GM12878 (cell line): Measurements from ENCODE around the gene PACS2. TPM values are rescaled to one million over a fixed set of nuclear protein-coding genes. Genes with fewer than 3 reads are reported as not detected.

Source experiments
- ATAC-seq: fragments of 200-7000 bp; cut with Tn5 transposase; 3 replicates; pipeline ENCODE4 v1.9.1; 2020; ENCODE audit warnings: mild to moderate bottlenecking, moderate library complexity
- BruUV-seq: library from RNA; stranded (reverse); fragments of 400-500 nt; replicated peaks from 2 replicates; lab custom pipeline; 2021; lab: Mats Ljungman, UMichigan
- CTCF ChIA-PET: fragments of 300-600 bp; sonication (Branson Sonifier 250); formaldehyde crosslinking; extraction: SDS; loops from one replicate; lab custom pipeline; 2021; ENCODE audit warnings: inconsistent platforms; lab: Yijun Ruan, JAX
- POLR2A ChIA-PET: fragments of 350-600 bp; formaldehyde crosslinking; extraction: SDS; loops from one replicate; lab custom pipeline; 2021; ENCODE audit warnings: inconsistent platforms; lab: Charles Lee
- RAD21 ChIA-PET: fragments of 300-600 bp; sonication (Branson Sonifier 250); formaldehyde crosslinking; loops from one replicate; lab custom pipeline; 2023; ENCODE audit warnings: antibody characterized with exemption; ENCODE audit not compliant: unreplicated experiment; lab: Charles Lee
- SMC1A ChIA-PET: fragments of 300-600 bp; sonication (Branson Sonifier 250); formaldehyde crosslinking; loops from one replicate; lab custom pipeline; 2023; ENCODE audit not compliant: unreplicated experiment, uncharacterized antibody; lab: Charles Lee
- DNase-seq: peaks from one replicate; pipeline ENCODE4 v3.0.0-alpha.2; 2011; ENCODE audit warnings: low read depth, low spot score
- FAIRE-seq: peaks from 3 replicates; lab custom pipeline; 2011; peaks lifted over from hg19 to GRCh38; lab: Jason Lieb, UNC
- H2AFZ ChIP-seq: 2 replicates; pipeline ENCODE4 v1.6.0; 2011; ENCODE audit warnings: low read depth, low read length, control low read depth; ENCODE audit not compliant: control insufficient read depth
- H3K27ac ChIP-seq: 2 replicates; pipeline ENCODE4 v1.5.1; 2011; ENCODE audit warnings: control low read depth; ENCODE audit not compliant: control insufficient read depth, insufficient read depth
- H3K27me3 ChIP-seq, 2 experiments: replicated peaks in 1 of 2; 2 replicates each; pipeline versions ENCODE4 v1.6.0 to v1.6.1; 2011; ENCODE audit warnings: low read length in 1 of 2; ENCODE audit not compliant: control insufficient read depth in 2 of 2, insufficient read depth in 2 of 2
- H3K36me3 ChIP-seq, 2 experiments: 2 replicates each; pipeline ENCODE4 v1.5.1; 2011; ENCODE audit warnings: low read length in 1 of 2; ENCODE audit not compliant: control insufficient read depth in 2 of 2, insufficient read depth in 2 of 2
- H3K4me1 ChIP-seq: 2 replicates; pipeline ENCODE4 v1.6.1; 2011; ENCODE audit warnings: mild to moderate bottlenecking, low read length, moderate library complexity, mixed read lengths; ENCODE audit not compliant: control insufficient read depth, insufficient read depth
- H3K4me2 ChIP-seq: 2 replicates; pipeline ENCODE4 v1.6.0; 2011; ENCODE audit warnings: control low read depth; ENCODE audit not compliant: control insufficient read depth, insufficient read depth
- H3K4me3 ChIP-seq: fragments of 200-600 bp; sonication (generic); 2 replicates; pipeline ENCODE4 v1.5.1; 2016
- H3K79me2 ChIP-seq: 2 replicates; pipeline ENCODE4 v1.6.0; 2011; ENCODE audit warnings: low read length; ENCODE audit not compliant: control insufficient read depth, insufficient read depth
- H3K9ac ChIP-seq: 2 replicates; pipeline ENCODE4 v1.8.0; 2011; ENCODE audit warnings: low read length, control low read depth, mixed read lengths; ENCODE audit not compliant: control insufficient read depth, insufficient read depth
- H3K9me3 ChIP-seq: replicated peaks from 3 replicates; pipeline ENCODE4 v1.5.1; 2011; ENCODE audit warnings: mild to moderate bottlenecking, low read length; ENCODE audit not compliant: control insufficient read depth, insufficient read depth
- H4K20me1 ChIP-seq: 2 replicates; pipeline ENCODE4 v1.6.0; 2011; ENCODE audit not compliant: control insufficient read depth, insufficient read depth
- BACH1 ChIP-seq: fragments of 450-650 bp; IDR thresholded peaks from 2 replicates; pipeline ENCODE4 v1.6.1; 2017; ENCODE audit warnings: mild to moderate bottlenecking, borderline replicate concordance
- CHD2 ChIP-seq: IDR thresholded peaks from 2 replicates; pipeline ENCODE4 v1.6.1; 2011; ENCODE audit warnings: low read depth, low read length, improper control_type of control experiment, borderline replicate concordance
- NFIC ChIP-seq: IDR thresholded peaks from 2 replicates; pipeline ENCODE4 v1.6.1; 2012; ENCODE audit warnings: low read depth, mild to moderate bottlenecking, inconsistent platforms, low read length, moderate library complexity
- NR2C2 ChIP-seq: IDR thresholded peaks from 2 replicates; pipeline ENCODE4 v1.6.1; 2011; ENCODE audit warnings: borderline replicate concordance, low read depth; ENCODE audit not compliant: control insufficient read depth, insufficient read length
- RELA ChIP-seq: fragments of 450-650 bp; IDR thresholded peaks from 2 replicates; pipeline ENCODE4 v1.8.0; 2014; ENCODE audit warnings: borderline replicate concordance; ENCODE audit not compliant: partially characterized antibody
- USF2 ChIP-seq: IDR thresholded peaks from 2 replicates; pipeline ENCODE4 v1.6.1; 2011; ENCODE audit warnings: low read depth, low read length, improper control_type of control experiment, borderline replicate concordance
- ZBTB11 ChIP-seq: fragments of 450-650 bp; formaldehyde crosslinking; IDR thresholded peaks from 2 replicates; pipeline ENCODE4 v1.5.0; 2022; ENCODE audit warnings: mild to moderate bottlenecking, missing genetic modification characterization
- WGBS: methylation state at CpG from one replicate; pipeline ENCODE4 v1.1.6; 2016; ENCODE audit warnings: low lambda C conversion rate; ENCODE audit not compliant: insufficient replicate concordance, insufficient coverage; ENCODE audit errors: missing lambda C conversion rate; 5-methylcytosine and 5-hydroxymethylcytosine counted together
- in situ Hi-C: fragments of 300-500 bp; cut with MboI; formaldehyde crosslinking; loops from 9 replicates; pipeline ENCODE4 v1.14.3; 2018; ENCODE audit warnings: mixed read lengths
- intact Hi-C: fragments of 100-400 bp; cut with micrococcal nuclease; formaldehyde crosslinking; loops from one replicate; pipeline ENCODE4 v1.14.2; 2022; ENCODE audit not compliant: unreplicated experiment
- polyA plus RNA-seq, 11 experiments: library from polyadenylated mRNA; depleted of rRNA in 4 of 11; unstranded in 6 of 11; stranded (reverse) in 5 of 11; fragments of >200 nt; fragmentation: Nextera tagmentation in 4 of 11; fragmentation: Illumina TruSeq in 1 of 11; extraction: Ambion mirVana in 4 of 11; extraction: Trizol in 1 of 11; gene quantifications; 1 replicate in 1 of 11; 2 replicates in 10 of 11; pipeline versions ENCODE4 v1.2.1 to v1.2.3, GENCODE V29; 2011 to 2016; ENCODE audit warnings: inconsistent platforms in 2 of 11, missing spikeins in 2 of 11, low read depth in 1 of 11
- total RNA-seq, 4 experiments: library from RNA; depleted of rRNA in 3 of 4; stranded (reverse); fragments of >200 nt in 3 of 4; fragmentation: Illumina TruSeq in 1 of 4; extraction: Trizol in 1 of 4; gene quantifications; 2 replicates each; pipeline versions ENCODE4 v1.2.1 to v1.2.3, GENCODE V29; 2013 to 2021

PACS2 gene
- total and polyA plus RNA-seq, 10 of the 15 experiments (the other 5 are each of a cell fraction or from before 2014, with no cell fraction given), result 0.21 to 37.3 (median 9.4) TPM

- ATAC-seq (no peak), DNase-seq (no peak), FAIRE-seq (no peak)
- ChIA-PET SMC1A (no interaction called here), CTCF (no interaction called here), RAD21 (no interaction called here), POLR2A (no interaction called here)
- WGBS, result 85% methylated on average over 25 of the region's 25 CpGs
- intact Hi-C loops (no loop called here), in situ Hi-C loops (no loop called here)
- BruUV-seq, result no TSS peak
- Histone ChIP-seq H3K79me2 (no peaks in the 10 kb centered on the region), H2AFZ (no peak overlapping the region), H3K27ac (no peak overlapping the region), H3K27me3 (no peaks in the 10 kb centered on the region), H3K4me3 (no peak overlapping the region), H3K4me2 (no peak overlapping the region), H3K9me3 (no peaks in the 10 kb centered on the region; the same call in 2 of the 3 replicates), H3K9ac (no peak overlapping the region), H4K20me1 (no peaks in the 10 kb centered on the region), H3K36me3 (no peaks in the 10 kb centered on the region), H3K4me1 (no peaks in the 10 kb centered on the region)
- TF ChIP-seq NR2C2 (no peak), USF2 (no peak), BACH1 (no peak), RELA (no peak), ZBTB11 (no peak), CHD2 (no peak), NFIC (no peak)
Observed at GRCh38 chr14:105358140-105358846, 43.7 kb downstream of the PACS2 start.
